Anterior cingulate cortex (tissue), 58 donors: ENCODE results near the gene CIAPIN1.
"Not testable (repeated sequence)": the region's sequence is repeated elsewhere in the genome, so short reads cannot be mapped to it uniquely, and the experiment has no call there.

Source experiments
- DNase-seq, 58 donors: peaks; one replicate each; lab custom pipeline; 2025; lab: John Stamatoyannopoulos, UW

The CIAPIN1 gene

GRCh38 chr16:57446531-57447185 is 527 bp downstream of the CIAPIN1 start:
- peak in 4 of 58 donors; percentile 42 to 59 (median 50) for DNase-seq

- DNase-seq, result no peak
Measured at GRCh38 chr16:57445510-57445909, 1.7 kb downstream of the CIAPIN1 start.

- no peak for DNase-seq
Measured at GRCh38 chr16:57444711-57445110, 2.5 kb downstream of the CIAPIN1 start.

GRCh38 chr16:57440551-57440950 is 6.6 kb downstream of the CIAPIN1 start:
- not testable (repeated sequence) for DNase-seq

- DNase-seq, result not testable (repeated sequence)
Measured at GRCh38 chr16:57439947-57440346, 7.2 kb downstream of the CIAPIN1 start.

DNA sequence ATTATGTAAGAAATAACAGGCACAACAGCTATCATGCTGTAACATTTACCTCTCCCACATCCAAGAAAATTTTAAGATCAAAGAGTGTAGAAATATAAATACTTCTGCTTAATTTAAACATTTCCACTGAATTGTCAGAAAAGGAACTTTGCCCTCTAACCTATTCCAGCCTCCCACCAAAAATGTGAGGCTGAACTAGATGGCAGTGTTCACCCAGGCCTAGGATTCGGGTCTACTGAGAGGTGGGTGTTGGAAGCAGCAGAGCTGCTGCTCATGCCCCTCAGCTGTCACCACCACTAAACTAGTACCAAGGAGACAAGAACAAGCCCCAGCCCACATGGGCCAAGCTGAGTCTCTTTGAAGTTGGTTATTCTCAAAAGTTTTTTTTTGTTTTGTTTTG is 11.3 kb downstream of the CIAPIN1 start:
- no peak for DNase-seq

GRCh38 chr16:57434003-57434402 is 13.2 kb downstream of the CIAPIN1 start:
- no peak for DNase-seq

DNA sequence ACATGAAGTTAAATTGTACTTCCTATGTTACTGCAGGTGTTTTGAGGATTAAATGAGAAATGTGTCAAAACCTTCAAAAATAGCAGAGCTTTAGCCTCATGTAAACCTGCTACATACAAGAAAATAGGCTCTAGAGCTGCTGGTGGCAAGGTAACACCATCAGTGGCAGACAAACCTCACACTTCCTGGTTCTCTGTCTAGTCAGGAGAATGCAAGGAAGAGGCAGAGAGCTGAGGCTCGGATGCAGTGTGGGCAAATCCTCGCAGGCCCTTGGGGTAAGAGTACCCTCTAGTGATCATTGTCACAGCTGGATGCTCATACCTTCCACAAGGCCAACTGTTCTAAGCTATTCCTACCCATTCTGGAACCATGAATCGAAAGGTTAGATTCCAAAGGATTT is 14.2 kb downstream of the CIAPIN1 start:
- DNase-seq, result no peak

- DNase-seq, result no peak
Measured at GRCh38 chr16:57432505-57432904, 14.7 kb downstream of the CIAPIN1 start.

DNA sequence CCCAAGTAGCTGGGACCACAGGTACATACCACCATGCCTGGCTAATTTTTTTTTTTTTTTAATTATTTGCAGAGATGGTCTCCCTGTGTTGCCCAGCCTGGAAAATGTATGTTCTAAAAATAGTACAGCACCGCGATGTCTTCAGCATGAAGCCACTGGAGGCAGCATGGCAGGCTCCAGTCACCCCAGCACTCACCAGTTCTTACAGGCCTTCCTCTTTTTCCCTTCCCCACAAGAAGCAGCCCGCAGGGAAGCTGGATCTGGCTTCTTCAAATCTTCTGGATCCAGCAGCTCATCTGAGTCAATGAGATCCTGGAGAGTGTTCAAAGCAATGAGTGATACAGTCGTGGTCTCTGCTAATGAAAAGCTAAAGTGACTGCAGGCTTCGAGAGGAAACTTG is 16.2 kb downstream of the CIAPIN1 start:
- DNase-seq, result no peak

- DNase-seq, result no peak
Measured at GRCh38 chr16:57427824-57428223, 19.4 kb downstream of the CIAPIN1 start.

DNA sequence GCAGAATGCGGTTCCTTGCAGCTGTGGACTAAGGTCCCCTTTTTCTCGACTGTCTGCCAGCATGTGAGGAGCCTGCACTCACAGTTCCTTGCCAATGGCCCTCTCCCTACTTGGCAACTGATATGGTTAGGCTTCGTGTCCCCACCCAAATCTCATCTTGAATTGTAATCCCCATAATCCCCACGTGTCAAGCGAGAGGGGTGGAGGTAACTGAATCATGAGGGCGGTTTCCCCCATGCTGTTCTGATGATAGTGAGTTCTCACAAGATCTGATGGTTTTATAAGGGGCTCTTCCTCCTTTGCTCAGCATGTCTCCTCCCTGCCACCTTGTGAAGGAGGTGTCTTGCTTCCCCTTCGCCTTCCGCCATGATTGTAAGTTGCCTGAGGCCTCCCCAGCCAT is 19.9 kb downstream of the CIAPIN1 start:
- no peak for DNase-seq

GRCh38 chr16:57426356-57426755 is 20.8 kb downstream of the CIAPIN1 start:
- DNase-seq, result no peak

DNA sequence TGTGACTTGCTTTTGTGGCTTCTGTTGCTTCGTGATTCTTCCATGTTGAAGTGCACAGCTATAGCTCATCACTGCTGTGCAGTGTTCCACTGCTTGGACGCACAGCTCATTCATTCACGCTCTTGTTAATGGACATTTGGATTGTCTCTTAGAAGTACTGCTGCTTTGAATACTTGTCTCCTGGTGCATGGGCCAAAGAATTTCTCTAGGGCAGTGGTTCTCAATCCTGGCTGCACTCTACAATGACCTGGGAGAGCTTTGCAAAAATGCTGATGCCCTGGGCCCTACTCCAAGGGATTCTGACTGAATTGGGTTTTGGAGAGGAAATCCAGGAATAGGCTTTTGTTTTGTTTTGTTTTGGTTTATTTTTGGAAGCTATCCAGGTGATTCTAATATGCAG is 22.6 kb downstream of the CIAPIN1 start:
- DNase-seq, result peak in 1 of 58 donors; percentile 11

DNA sequence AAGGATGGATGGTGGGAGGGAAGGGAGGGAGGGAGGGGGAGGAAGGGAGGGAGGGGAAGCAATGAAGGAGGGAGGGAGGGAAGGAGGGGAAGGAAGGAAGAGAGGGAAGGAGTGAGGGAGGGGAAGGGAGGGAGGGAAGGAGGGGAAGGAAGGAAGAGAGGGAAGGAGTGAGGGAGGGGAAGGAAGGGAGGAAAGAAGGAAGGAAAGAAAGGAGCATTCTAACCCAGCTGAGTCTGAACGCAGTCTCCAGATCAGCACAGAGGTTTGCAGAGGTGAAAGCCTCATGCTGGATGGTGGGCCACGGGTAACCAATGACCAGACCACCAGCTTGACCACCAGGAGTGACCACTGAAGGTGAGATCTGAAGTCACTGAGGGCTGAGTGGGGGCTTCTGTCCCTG is 24.0 kb downstream of the CIAPIN1 start:
- DNase-seq, result no peak

DNA sequence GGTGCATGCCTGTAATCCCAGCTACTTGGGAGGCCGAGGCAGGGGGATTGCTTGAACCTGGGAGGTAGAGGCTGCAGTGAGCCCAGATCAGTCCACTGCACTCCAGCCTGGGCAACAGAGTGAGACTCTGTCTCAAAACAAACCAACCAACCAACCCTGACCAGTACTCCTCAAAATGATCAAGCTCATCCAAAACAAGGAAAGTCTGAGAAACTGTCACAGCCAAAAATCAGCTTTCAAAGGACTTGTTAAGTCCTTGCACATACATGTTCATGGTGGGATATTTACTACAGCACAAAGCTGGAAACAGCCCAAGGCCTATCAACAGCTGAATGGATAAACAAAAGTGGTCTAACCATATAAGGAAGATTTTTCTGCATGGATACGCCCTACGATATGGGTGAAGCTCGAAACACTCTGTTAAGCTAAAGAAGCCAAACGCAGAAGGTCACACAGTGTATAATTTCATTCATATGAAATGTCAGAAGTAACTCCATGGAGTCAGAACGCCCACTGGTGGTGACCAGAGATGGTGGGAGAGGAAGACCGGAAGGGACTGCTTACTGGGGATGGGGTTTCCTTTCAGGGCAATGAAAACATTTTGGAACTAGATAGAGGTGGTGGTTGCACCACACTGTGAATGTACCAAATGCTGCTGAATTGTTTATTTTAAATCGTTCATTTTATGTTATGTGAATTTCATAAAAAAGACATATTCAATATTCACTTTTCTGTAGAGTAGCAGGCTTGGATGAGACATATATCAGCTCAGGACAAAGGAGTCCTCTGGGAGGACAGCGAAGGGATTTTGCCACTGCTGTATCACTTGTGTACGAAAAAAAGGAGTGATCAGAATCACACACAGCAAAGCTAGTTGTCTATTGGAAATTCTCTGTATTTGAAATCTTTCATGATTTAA is 24.9 kb downstream of the CIAPIN1 start:
- DNase-seq, result peak in 1 of 58 donors; percentile 22

GRCh38 chr16:57419506-57419905 is 27.7 kb downstream of the CIAPIN1 start:
- DNase-seq, result no peak

DNA sequence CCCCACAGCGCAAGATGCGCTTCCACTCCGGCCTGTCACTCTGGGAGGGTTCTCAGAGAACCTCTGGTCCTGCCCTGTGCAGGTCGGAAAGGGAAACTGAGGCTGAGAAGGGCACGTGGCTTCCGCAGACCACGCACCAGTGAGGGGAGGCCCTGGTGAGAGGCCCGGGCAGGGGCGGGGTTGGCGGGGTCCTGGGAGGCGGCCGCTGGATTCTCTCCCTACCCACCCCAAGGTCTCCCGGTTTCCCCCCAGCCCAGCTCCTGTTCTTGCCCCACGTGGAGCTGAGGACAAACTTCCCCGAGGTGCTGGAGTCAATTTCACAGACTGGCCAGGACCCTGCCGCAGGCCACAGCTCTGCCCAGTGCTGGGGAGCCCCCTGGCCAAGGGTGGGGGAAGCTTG is 31.1 kb downstream of the CIAPIN1 start:
- DNase-seq, result no peak

DNA sequence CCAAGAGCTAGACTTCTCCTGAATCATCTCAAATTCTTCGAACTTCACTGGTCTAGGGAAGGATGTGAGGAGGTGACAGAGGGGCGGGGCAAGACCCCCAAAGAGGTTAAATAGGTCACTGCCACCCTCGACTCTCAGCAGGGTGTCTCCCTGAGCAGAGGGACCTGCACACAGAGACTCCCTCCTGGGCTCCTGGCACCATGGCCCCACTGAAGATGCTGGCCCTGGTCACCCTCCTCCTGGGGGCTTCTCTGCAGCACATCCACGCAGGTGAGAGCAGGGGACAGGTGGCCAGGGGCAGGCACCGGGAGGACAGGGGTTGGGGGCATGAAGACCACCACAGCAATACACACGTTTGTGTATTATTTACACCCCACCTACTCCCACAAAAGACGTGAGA is 33.5 kb downstream of the CIAPIN1 start:
- no peak for DNase-seq

DNA sequence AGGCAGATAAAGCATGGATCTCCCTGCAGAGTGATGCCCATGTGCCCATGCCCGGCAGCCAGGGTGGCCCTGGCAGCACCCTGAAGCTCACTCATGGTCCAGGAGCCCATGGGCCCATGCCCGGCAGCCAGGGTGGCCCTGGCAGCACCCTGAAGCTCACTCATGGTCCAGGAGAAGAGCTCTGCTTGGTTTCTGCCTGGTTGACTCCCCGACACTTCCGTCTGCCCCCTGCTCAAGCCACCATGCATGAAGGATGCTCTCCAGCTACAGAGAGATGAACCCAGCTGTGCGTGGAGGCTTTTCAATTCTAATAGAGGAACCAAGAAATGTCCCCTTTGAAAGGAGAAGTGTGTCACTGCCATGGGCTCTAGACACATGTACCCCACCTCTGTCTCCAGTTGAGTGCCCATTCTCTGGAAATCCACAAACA is 33.9 kb downstream of the CIAPIN1 start:
- DNase-seq, result no peak

GRCh38 chr16:57412584-57412983 is 34.6 kb downstream of the CIAPIN1 start:
- no peak for DNase-seq
